ENCODE measurements around the gene PLAC1.

The PLAC1 gene

GRCh38 chrX:134533952-134534351 lies 124.3 kb downstream of the PLAC1 start:
- no peak for DNase-seq

GRCh38 chrX:134533352-134533751 lies 124.9 kb downstream of the PLAC1 start:
- no peak for DNase-seq

- DNase-seq: no peak
These were observed 127.4 kb downstream of the PLAC1 start for GRCh38 chrX:134530845-134531244.

- no peak for DNase-seq
These were observed 128.8 kb downstream of the PLAC1 start for GRCh38 chrX:134529481-134529880.

- DNase-seq: no peak
These were observed 129.3 kb downstream of the PLAC1 start for GRCh38 chrX:134528960-134529359.

- DNase-seq: no peak
These were observed 131.9 kb downstream of the PLAC1 start for GRCh38 chrX:134526399-134526798.

- no peak for DNase-seq
These were observed 133.0 kb downstream of the PLAC1 start for GRCh38 chrX:134525086-134525792.

GRCh38 chrX:134524181-134524580 lies 134.1 kb downstream of the PLAC1 start:
- DNase-seq: no peak

GRCh38 chrX:134520860-134521390 lies 137.3 kb downstream of the PLAC1 start:
- DNase-seq: no peak

All from CD4-positive, alpha-beta T cell treated with Interferon gamma for 1 hour (primary cell).